HCT116 (cell line): ENCODE measurements around the gene LRBA. TPM values are rescaled to one million over a fixed set of nuclear protein-coding genes. Genes with fewer than 3 reads are reported as not detected.

Source experiments
- ATAC-seq: fragments of 200-7000 bp; cut with Tn5 transposase; 2 replicates; pipeline ENCODE4 v1.9.1; 2020; ENCODE audit warnings: mild to moderate bottlenecking, moderate library complexity
- BruUV-seq: library from RNA; stranded (reverse); fragments of 400-500 nt; replicated peaks from 2 replicates; lab custom pipeline; 2021; lab: Mats Ljungman, UMichigan
- CTCF ChIA-PET: fragments of 300-600 bp; sonication (Branson Sonifier 250); formaldehyde crosslinking; loops from one replicate; lab custom pipeline; 2021; ENCODE audit warnings: antibody characterized with exemption; lab: Charles Lee
- POLR2A ChIA-PET: fragments of 300-600, 350-600 bp; sonication (Branson Sonifier 250); formaldehyde crosslinking; loops from one replicate; lab custom pipeline; 2021; ENCODE audit warnings: antibody characterized with exemption; lab: Charles Lee
- RAD21 ChIA-PET, 2 experiments: fragments of 300-600 bp; sonication (Branson Sonifier 250); formaldehyde crosslinking; loops; one replicate each; lab custom pipeline; 2023; ENCODE audit warnings: low total read pairs in 2 of 2; ENCODE audit not compliant: uncharacterized antibody in 2 of 2, unreplicated experiment in 2 of 2, low non-redundant PET in 1 of 2; lab: Charles Lee
- DNase-seq: peaks from one replicate; pipeline ENCODE4 v3.0.0-alpha.2; 2010; ENCODE audit warnings: low read depth, low spot score
- H2AFZ ChIP-seq: fragments of 200-600 bp; shearing (Covaris generic), sonication (generic); 2 replicates; pipeline ENCODE4 v1.6.1; 2017; ENCODE audit warnings: low read depth, mixed run types, mixed read lengths, antibody characterized with exemption, low read length; ENCODE audit not compliant: poor library complexity, severe bottlenecking
- H3K27ac ChIP-seq: 2 replicates; pipeline ENCODE4 v1.5.1; 2012; ENCODE audit warnings: low read depth, low read length
- H3K27me3 ChIP-seq: fragments of 200-600 bp; sonication (generic); 2 replicates; pipeline ENCODE4 v1.6.1; 2016; ENCODE audit warnings: mixed run types, low read length, mixed read lengths; ENCODE audit not compliant: insufficient read depth
- H3K36me3 ChIP-seq, 2 experiments: fragments of 200-500 bp in 1 of 2; fragments of 200-600 bp in 1 of 2; sonication (Bioruptor generic) in 1 of 2; sonication (generic) in 1 of 2; 2 replicates each; pipeline versions ENCODE4 v1.5.1 to v1.6.1; 2014 to 2016; ENCODE audit warnings: low read length in 2 of 2, inconsistent platforms in 1 of 2, mixed read lengths in 1 of 2, mixed run types in 1 of 2; ENCODE audit not compliant: insufficient read depth in 2 of 2, control insufficient read depth in 1 of 2
- H3K4me1 ChIP-seq, 2 experiments: fragments of 200-600 bp in 1 of 2; sonication (generic) in 1 of 2; 2 replicates each; pipeline versions ENCODE4 v1.5.1 to v1.6.1; 2012 to 2017; ENCODE audit warnings: low read length in 2 of 2, inconsistent platforms in 1 of 2, mild to moderate bottlenecking in 1 of 2, mixed read lengths in 1 of 2, mixed run types in 1 of 2, moderate library complexity in 1 of 2; ENCODE audit not compliant: insufficient read depth in 2 of 2, control insufficient read depth in 1 of 2
- H3K4me2 ChIP-seq: fragments of 200-600 bp; sonication (generic); 2 replicates; pipeline ENCODE4 v1.6.1; 2017; ENCODE audit warnings: mixed run types, low read length, mixed read lengths
- H3K4me3 ChIP-seq, 2 experiments: fragments of 200-600 bp in 1 of 2; sonication (generic) in 1 of 2; replicated peaks in 1 of 2; 2 replicates each; pipeline ENCODE4 v1.5.1; 2011 to 2016; ENCODE audit warnings: low read length in 2 of 2, control low read depth in 1 of 2, low read depth in 1 of 2, mild to moderate bottlenecking in 1 of 2, mixed read lengths in 1 of 2, mixed run types in 1 of 2
- H3K79me2 ChIP-seq: fragments of 200-600 bp; sonication (generic); 2 replicates; pipeline ENCODE4 v1.6.1; 2017; ENCODE audit warnings: mild to moderate bottlenecking, mixed run types, low read length, moderate library complexity, mixed read lengths; ENCODE audit not compliant: insufficient read depth
- H3K9ac ChIP-seq: fragments of 200-600 bp; sonication (generic); 2 replicates; pipeline ENCODE4 v1.6.1; 2016; ENCODE audit warnings: low read length, mixed read lengths
- H3K9me2 ChIP-seq: fragments of 200-600 bp; sonication (generic), shearing (Covaris generic); 2 replicates; pipeline ENCODE4 v1.6.1; 2017; ENCODE audit warnings: mixed run types, mild to moderate bottlenecking, moderate library complexity; ENCODE audit not compliant: insufficient read depth
- H3K9me3 ChIP-seq, 2 experiments: fragments of 200-500 bp in 1 of 2; fragments of 200-600 bp in 1 of 2; sonication (Bioruptor generic) in 1 of 2; sonication (generic) in 1 of 2; 2 replicates each; pipeline ENCODE4 v1.6.1; 2014 to 2017; ENCODE audit warnings: low read length in 2 of 2, mixed read lengths in 2 of 2, inconsistent platforms in 1 of 2, low read depth in 1 of 2, mild to moderate bottlenecking in 1 of 2, mixed run types in 1 of 2, moderate library complexity in 1 of 2; ENCODE audit not compliant: control insufficient read depth in 1 of 2, insufficient read depth in 1 of 2
- H4K20me1 ChIP-seq: fragments of 200-600 bp; sonication (generic), shearing (Covaris generic); 2 replicates; pipeline ENCODE4 v1.6.1; 2017; ENCODE audit warnings: mixed run types, mild to moderate bottlenecking, moderate library complexity; ENCODE audit not compliant: insufficient read depth
- CBX3 ChIP-seq: IDR thresholded peaks from 2 replicates; pipeline ENCODE4 v1.6.1; 2012; ENCODE audit warnings: low read depth
- CEBPB ChIP-seq: IDR thresholded peaks from 2 replicates; pipeline ENCODE4 v1.6.1; 2012; ENCODE audit warnings: low read depth
- EGR1 ChIP-seq: IDR thresholded peaks from 2 replicates; pipeline ENCODE4 v1.6.1; 2012; ENCODE audit warnings: low read depth
- ELF1 ChIP-seq: IDR thresholded peaks from 2 replicates; pipeline ENCODE4 v1.6.1; 2012; ENCODE audit warnings: low read depth, borderline replicate concordance
- EZH2 ChIP-seq: fragments of 200-600 bp; sonication (generic); IDR thresholded peaks from 2 replicates; pipeline ENCODE4 v1.6.1; 2017; ENCODE audit warnings: antibody characterized with exemption, mixed run types
- EZH2phosphoT487 ChIP-seq: fragments of 200-600 bp; IDR thresholded peaks from 2 replicates; pipeline ENCODE4 v1.6.1; 2018; ENCODE audit warnings: antibody characterized with exemption, borderline replicate concordance
- FOSL1 ChIP-seq: IDR thresholded peaks from 2 replicates; pipeline ENCODE4 v1.6.1; 2012; ENCODE audit warnings: low read depth
- JUND ChIP-seq: IDR thresholded peaks from 2 replicates; pipeline ENCODE4 v1.6.1; 2012
- POLR2A ChIP-seq: IDR thresholded peaks from 2 replicates; pipeline ENCODE4 v1.7.0; 2011; ENCODE audit warnings: borderline replicate concordance; ENCODE audit not compliant: insufficient read depth, insufficient read length; ENCODE audit errors: extremely low read depth
- RAD21 ChIP-seq: IDR thresholded peaks from 2 replicates; pipeline ENCODE4 v1.6.1; 2012; ENCODE audit warnings: low read depth, mild to moderate bottlenecking
- SIN3A ChIP-seq: IDR thresholded peaks from 2 replicates; pipeline ENCODE4 v1.6.1; 2012; ENCODE audit warnings: low read depth
- SP1 ChIP-seq: IDR thresholded peaks from 2 replicates; pipeline ENCODE4 v1.6.1; 2012; ENCODE audit warnings: low read depth
- SRF ChIP-seq: IDR thresholded peaks from 2 replicates; pipeline ENCODE4 v1.6.1; 2012; ENCODE audit warnings: low read depth
- TCF7L2 ChIP-seq: IDR thresholded peaks from 2 replicates; pipeline ENCODE4 v1.7.0; 2011; ENCODE audit warnings: borderline replicate concordance, inconsistent platforms; ENCODE audit not compliant: insufficient read depth, insufficient read length; ENCODE audit errors: extremely low read depth
- YY1 ChIP-seq: IDR thresholded peaks from 2 replicates; pipeline ENCODE4 v1.6.1; 2011; ENCODE audit warnings: low read length, low read depth, moderate library complexity, mild to moderate bottlenecking; ENCODE audit not compliant: insufficient replicate concordance; ENCODE audit errors: extremely low read depth
- ZBTB33 ChIP-seq: IDR thresholded peaks from 2 replicates; pipeline ENCODE4 v1.6.1; 2011; ENCODE audit warnings: mild to moderate bottlenecking, low read length, moderate library complexity; ENCODE audit not compliant: insufficient replicate concordance; ENCODE audit errors: extremely low read depth
- ZFX ChIP-seq: fragments of 450-650 bp; IDR thresholded peaks from 2 replicates; pipeline ENCODE4 v1.6.1; 2017
- intact Hi-C: fragments of 100-400 bp; cut with micrococcal nuclease; formaldehyde crosslinking; loops from 2 replicates; pipeline ENCODE4 v1.10.0; 2022
- total RNA-seq: library from RNA; stranded (reverse); gene quantifications from one replicate; pipeline ENCODE4 v1.2.1, GENCODE V29; 2021; ENCODE audit not compliant: unreplicated experiment
- TF ChIP-seq, protein P1 (sequence below), 3 experiments: fragments of 200-600 bp in 1 of 3; sonication (generic) in 1 of 3; IDR thresholded peaks in 2 of 3; conservative IDR thresholded peaks in 1 of 3; 2 replicates each; pipeline ENCODE4 v1.5.1; 2012 to 2017; ENCODE audit warnings: low read depth in 2 of 3, low read length in 2 of 3, antibody characterized with exemption in 1 of 3, borderline replicate concordance in 1 of 3, control low read depth in 1 of 3, mild to moderate bottlenecking in 1 of 3, mixed read lengths in 1 of 3, mixed run types in 1 of 3, moderate library complexity in 1 of 3; ENCODE audit not compliant: insufficient read depth in 1 of 3
- TF ChIP-seq, protein P2 (sequence below): IDR thresholded peaks from 2 replicates; pipeline ENCODE4 v1.6.1; 2012; ENCODE audit warnings: low read depth

The LRBA gene
- total RNA-seq, 1 experiment from 2014 or later, result 79.8 TPM

DNA sequence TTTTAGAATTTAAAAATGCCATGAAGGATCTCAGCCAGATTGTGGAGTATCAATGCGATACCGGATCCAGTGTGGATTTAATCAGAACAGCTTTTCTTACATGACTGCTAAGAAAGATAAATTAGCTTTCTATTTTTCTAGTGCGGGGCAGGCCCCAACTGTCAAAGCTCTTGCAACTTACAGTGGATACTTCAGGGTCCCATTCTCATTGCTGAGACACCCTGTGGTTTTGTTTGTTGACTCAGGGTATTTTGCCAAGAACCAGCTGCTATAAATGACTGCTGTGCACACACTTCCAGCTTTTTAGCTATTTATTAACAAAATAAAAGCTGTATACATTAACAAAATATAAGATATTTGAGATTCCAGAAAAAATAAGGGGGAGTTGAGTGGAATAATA lies 770.5 kb downstream of the LRBA start:
- ChIA-PET POLR2A (interaction anchor here (0.6 kb wide), 1 partner anchor 435 kb away, joined by 4 read pairs; no protein-coding TSS in a partner anchor), CTCF (interaction anchor here (0.8 to 1.3 kb wide), 4 partner anchors 11 to 622 kb away, joined by 3 to 6 read pairs (median 4); no protein-coding TSS in a partner anchor), RAD21 (no interaction called here)
- Histone ChIP-seq H3K27ac (no peak overlapping the region), H3K4me2 (no peak overlapping the region), H3K4me3 (no peak overlapping the region), H4K20me1 (no peaks in the 10 kb centered on the region), H3K9ac (no peak overlapping the region), H3K9me2 (no peaks in the 10 kb centered on the region), H3K79me2 (no peaks in the 10 kb centered on the region), H3K4me1 (no peaks in the 10 kb centered on the region; a peak in 1 of 4 replicates), H3K27me3 (no peaks in the 10 kb centered on the region), H3K9me3 (no peaks in the 10 kb centered on the region), H2AFZ (no peak overlapping the region), H3K36me3 (no peaks in the 10 kb centered on the region)
- no peak for TF ChIP-seq SIN3A
- no peak for TF ChIP-seq SRF
- TF ChIP-seq ELF1, result no peak
- TF ChIP-seq, protein P1, sequence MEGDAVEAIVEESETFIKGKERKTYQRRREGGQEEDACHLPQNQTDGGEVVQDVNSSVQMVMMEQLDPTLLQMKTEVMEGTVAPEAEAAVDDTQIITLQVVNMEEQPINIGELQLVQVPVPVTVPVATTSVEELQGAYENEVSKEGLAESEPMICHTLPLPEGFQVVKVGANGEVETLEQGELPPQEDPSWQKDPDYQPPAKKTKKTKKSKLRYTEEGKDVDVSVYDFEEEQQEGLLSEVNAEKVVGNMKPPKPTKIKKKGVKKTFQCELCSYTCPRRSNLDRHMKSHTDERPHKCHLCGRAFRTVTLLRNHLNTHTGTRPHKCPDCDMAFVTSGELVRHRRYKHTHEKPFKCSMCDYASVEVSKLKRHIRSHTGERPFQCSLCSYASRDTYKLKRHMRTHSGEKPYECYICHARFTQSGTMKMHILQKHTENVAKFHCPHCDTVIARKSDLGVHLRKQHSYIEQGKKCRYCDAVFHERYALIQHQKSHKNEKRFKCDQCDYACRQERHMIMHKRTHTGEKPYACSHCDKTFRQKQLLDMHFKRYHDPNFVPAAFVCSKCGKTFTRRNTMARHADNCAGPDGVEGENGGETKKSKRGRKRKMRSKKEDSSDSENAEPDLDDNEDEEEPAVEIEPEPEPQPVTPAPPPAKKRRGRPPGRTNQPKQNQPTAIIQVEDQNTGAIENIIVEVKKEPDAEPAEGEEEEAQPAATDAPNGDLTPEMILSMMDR (IDR thresholded peaks at IDR 0.05 in 2 of 3, conservative IDR thresholded peaks at IDR 0.05 in 1 of 3; ENCODE audit: borderline replicate concordance in 1 of 3, insufficient read depth in 1 of 3, low read depth in 2 of 3, low read length in 2 of 3), result no peak
- no peak for TF ChIP-seq CBX3
- no peak for TF ChIP-seq FOSL1
- TF ChIP-seq POLR2A, result no peak
- no peak for TF ChIP-seq EZH2
- TF ChIP-seq EGR1, result no peak
- TF ChIP-seq ZBTB33, result no peak
- no peak for TF ChIP-seq EZH2phosphoT487
- TF ChIP-seq, protein P2, sequence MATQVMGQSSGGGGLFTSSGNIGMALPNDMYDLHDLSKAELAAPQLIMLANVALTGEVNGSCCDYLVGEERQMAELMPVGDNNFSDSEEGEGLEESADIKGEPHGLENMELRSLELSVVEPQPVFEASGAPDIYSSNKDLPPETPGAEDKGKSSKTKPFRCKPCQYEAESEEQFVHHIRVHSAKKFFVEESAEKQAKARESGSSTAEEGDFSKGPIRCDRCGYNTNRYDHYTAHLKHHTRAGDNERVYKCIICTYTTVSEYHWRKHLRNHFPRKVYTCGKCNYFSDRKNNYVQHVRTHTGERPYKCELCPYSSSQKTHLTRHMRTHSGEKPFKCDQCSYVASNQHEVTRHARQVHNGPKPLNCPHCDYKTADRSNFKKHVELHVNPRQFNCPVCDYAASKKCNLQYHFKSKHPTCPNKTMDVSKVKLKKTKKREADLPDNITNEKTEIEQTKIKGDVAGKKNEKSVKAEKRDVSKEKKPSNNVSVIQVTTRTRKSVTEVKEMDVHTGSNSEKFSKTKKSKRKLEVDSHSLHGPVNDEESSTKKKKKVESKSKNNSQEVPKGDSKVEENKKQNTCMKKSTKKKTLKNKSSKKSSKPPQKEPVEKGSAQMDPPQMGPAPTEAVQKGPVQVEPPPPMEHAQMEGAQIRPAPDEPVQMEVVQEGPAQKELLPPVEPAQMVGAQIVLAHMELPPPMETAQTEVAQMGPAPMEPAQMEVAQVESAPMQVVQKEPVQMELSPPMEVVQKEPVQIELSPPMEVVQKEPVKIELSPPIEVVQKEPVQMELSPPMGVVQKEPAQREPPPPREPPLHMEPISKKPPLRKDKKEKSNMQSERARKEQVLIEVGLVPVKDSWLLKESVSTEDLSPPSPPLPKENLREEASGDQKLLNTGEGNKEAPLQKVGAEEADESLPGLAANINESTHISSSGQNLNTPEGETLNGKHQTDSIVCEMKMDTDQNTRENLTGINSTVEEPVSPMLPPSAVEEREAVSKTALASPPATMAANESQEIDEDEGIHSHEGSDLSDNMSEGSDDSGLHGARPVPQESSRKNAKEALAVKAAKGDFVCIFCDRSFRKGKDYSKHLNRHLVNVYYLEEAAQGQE, result no peak
- no peak for TF ChIP-seq TCF7L2
- no peak for TF ChIP-seq SP1
- no peak for TF ChIP-seq CEBPB
- TF ChIP-seq RAD21, result no peak
- TF ChIP-seq JUND, result no peak
- TF ChIP-seq YY1, result no peak
- TF ChIP-seq ZFX, result no peak
- DNase-seq, result no peak
- BruUV-seq, result no TSS peak
- intact Hi-C loops, result no loop called here
- ATAC-seq, result no peak
